CD14-positive monocyte (primary cell): ENCODE measurements around the gene ACE. TPM values are rescaled to one million over a fixed set of nuclear protein-coding genes. Genes with fewer than 3 reads are reported as not detected.

Experiments used
- DNase-seq, 3 donors: peaks; one replicate each; pipeline ENCODE4 v3.0.0-alpha.2; 2011 to 2022
- H2AFZ ChIP-seq: 2 replicates; pipeline ENCODE4 v1.6.0; 2012; ENCODE audit warnings: mild to moderate bottlenecking, low read depth, low read length, inconsistent platforms; ENCODE audit not compliant: insufficient read depth, poor library complexity, severe bottlenecking
- H3K27ac ChIP-seq, 2 donors: 1 replicate in 1 of 2; 2 replicates in 1 of 2; pipeline ENCODE4 v1.5.1; 2012 to 2013; ENCODE audit warnings: low read length in 2 of 2, control low read depth in 1 of 2, inconsistent platforms in 1 of 2, low read depth in 1 of 2, mild to moderate bottlenecking in 1 of 2
- H3K27me3 ChIP-seq, 2 donors: one replicate each; pipeline versions ENCODE4 v1.6.0 to v1.6.1; 2011 to 2013; ENCODE audit warnings: low read length in 2 of 2; ENCODE audit not compliant: control insufficient read depth in 2 of 2, insufficient read depth in 2 of 2
- H3K36me3 ChIP-seq, 2 donors: replicated peaks in 1 of 2; 1 replicate in 1 of 2; 2 replicates in 1 of 2; pipeline versions ENCODE4 v1.5.1 to v1.6.1; 2012 to 2013; ENCODE audit warnings: low read length in 2 of 2, control low read depth in 1 of 2, inconsistent platforms in 1 of 2, mild to moderate bottlenecking in 1 of 2; ENCODE audit not compliant: insufficient read depth in 2 of 2, control insufficient read depth in 1 of 2
- H3K4me1 ChIP-seq, 2 donors: 1 replicate in 1 of 2; 2 replicates in 1 of 2; pipeline versions ENCODE4 v1.5.1 to v1.6.1; 2012 to 2013; ENCODE audit warnings: low read length in 2 of 2, control low read depth in 1 of 2, inconsistent platforms in 1 of 2, mild to moderate bottlenecking in 1 of 2, moderate library complexity in 1 of 2; ENCODE audit not compliant: insufficient read depth in 2 of 2, control insufficient read depth in 1 of 2
- H3K4me2 ChIP-seq: replicated peaks from 2 replicates; pipeline ENCODE3; 2012; ENCODE audit warnings: low read length, moderate library complexity, mild to moderate bottlenecking; ENCODE audit not compliant: poor library complexity, severe bottlenecking; ENCODE audit errors: extremely low read depth
- H3K4me3 ChIP-seq, 3 experiments: fragments of 200-600 bp in 1 of 3; sonication (generic) in 1 of 3; replicated peaks in 1 of 3; 1 replicate in 2 of 3; 2 replicates in 1 of 3; pipeline ENCODE4 v1.5.1; 2011 to 2013; ENCODE audit warnings: low read length in 3 of 3, mild to moderate bottlenecking in 3 of 3, control low read depth in 2 of 3, low read depth in 2 of 3, inconsistent platforms in 1 of 3, moderate library complexity in 1 of 3
- H3K79me2 ChIP-seq: 2 replicates; pipeline ENCODE4 v1.6.0; 2012; ENCODE audit warnings: mild to moderate bottlenecking, control low read depth, inconsistent platforms, low read length, moderate library complexity; ENCODE audit not compliant: insufficient read depth
- H3K9ac ChIP-seq: 2 replicates; pipeline ENCODE4 v1.6.0; 2017; ENCODE audit warnings: low read length, mild to moderate bottlenecking; ENCODE audit not compliant: insufficient read depth, poor library complexity, severe bottlenecking
- H3K9me3 ChIP-seq, 2 donors: replicated peaks in 1 of 2; 1 replicate in 1 of 2; 2 replicates in 1 of 2; pipeline versions ENCODE4 v1.5.1 to v1.6.1; 2012 to 2013; ENCODE audit warnings: low read length in 2 of 2, control low read depth in 1 of 2; ENCODE audit not compliant: control insufficient read depth in 1 of 2, insufficient read depth in 1 of 2
- H4K20me1 ChIP-seq: 2 replicates; pipeline ENCODE4 v1.6.0; 2012; ENCODE audit warnings: mild to moderate bottlenecking, low read length, control low read depth, moderate library complexity; ENCODE audit not compliant: insufficient read depth
- H3K27ac Mint-ChIP-seq, 7 donors: one replicate each; pipeline ENCODE4 v1.8.0; 2020; ENCODE audit warnings: mild to moderate bottlenecking in 7 of 7, mixed read lengths in 7 of 7, moderate library complexity in 6 of 7, inconsistent platforms in 2 of 7
- H3K27me3 Mint-ChIP-seq, 3 donors: one replicate each; pipeline ENCODE4 v1.8.0; 2021 to 2022; ENCODE audit warnings: low read depth in 3 of 3, mild to moderate bottlenecking in 3 of 3, mixed read lengths in 3 of 3, moderate library complexity in 3 of 3, inconsistent platforms in 1 of 3
- H3K36me3 Mint-ChIP-seq, 2 donors: one replicate each; pipeline ENCODE4 v1.8.0; 2020; ENCODE audit warnings: mixed read lengths in 2 of 2, inconsistent platforms in 1 of 2, mild to moderate bottlenecking in 1 of 2
- H3K4me1 Mint-ChIP-seq: one replicate; pipeline ENCODE4 v1.8.0; 2020; ENCODE audit warnings: mild to moderate bottlenecking, mixed read lengths
- H3K4me3 Mint-ChIP-seq, 2 donors: one replicate each; pipeline ENCODE4 v1.8.0; 2020; ENCODE audit warnings: mild to moderate bottlenecking in 2 of 2, mixed read lengths in 2 of 2, moderate library complexity in 1 of 2
- H3K9me3 Mint-ChIP-seq, 7 donors: one replicate each; pipeline ENCODE4 v1.8.0; 2020 to 2022; ENCODE audit warnings: mixed read lengths in 7 of 7, mild to moderate bottlenecking in 6 of 7, moderate library complexity in 6 of 7, inconsistent platforms in 2 of 7
- WGBS: methylation state at CpG from one replicate; pipeline ENCODE4 v1.1.5; 2013; ENCODE audit warnings: missing lambda C conversion rate; ENCODE audit not compliant: insufficient coverage; 5-methylcytosine and 5-hydroxymethylcytosine counted together
- intact Hi-C, 2 donors: fragments of 100-400 bp; cut with micrococcal nuclease; formaldehyde crosslinking; loops; one replicate each; pipeline versions ENCODE4 v1.15.0 to v1.15.1; 2023
- polyA plus RNA-seq, 3 donors: library from polyadenylated mRNA; depleted of rRNA in 1 of 3; unstranded in 2 of 3; stranded (reverse) in 1 of 3; fragments of 300-500 nt in 2 of 3; fragments of >200 nt in 1 of 3; fragmentation: Illumina TruSeq in 2 of 3; gene quantifications; 1 replicate in 2 of 3; 2 replicates in 1 of 3; pipeline ENCODE4 v1.2.3, GENCODE V29; 2012 to 2021
- TF ChIP-seq, protein P1 (sequence below): fragments of 200-600 bp; IDR thresholded peaks from one replicate; pipeline ENCODE4 v1.8.0; 2022; ENCODE audit warnings: antibody characterized with exemption, mild to moderate bottlenecking

The ACE gene
- polyA plus RNA-seq, 3 donors = 0.55 TPM; not detected in 2

DNA sequence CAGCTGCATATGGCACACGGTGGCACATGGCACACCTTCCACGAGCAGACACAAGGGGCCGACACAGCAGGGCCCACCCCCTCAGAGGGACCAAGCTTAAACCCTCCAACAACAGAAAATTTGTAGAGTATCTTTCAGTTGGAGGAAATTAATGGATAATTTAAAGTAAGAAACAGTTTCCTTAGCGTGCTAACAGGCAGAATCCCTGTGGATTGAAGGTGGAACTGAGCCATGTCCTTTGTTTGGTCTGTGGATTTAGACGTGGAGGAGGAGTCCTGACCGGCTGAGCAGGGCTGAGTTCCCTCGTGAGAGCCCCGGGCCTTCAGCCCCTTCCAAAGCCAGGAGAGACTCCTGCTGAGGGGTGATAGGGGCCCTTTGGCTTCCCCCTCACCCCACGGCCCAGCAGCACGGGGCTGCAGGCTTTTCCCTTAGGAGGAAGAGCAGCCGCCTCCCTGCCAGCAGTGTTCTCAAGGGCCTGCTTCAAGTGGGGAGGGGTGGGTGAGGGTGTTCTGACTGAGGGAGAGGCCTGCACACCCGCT, 29.3 kb upstream of the ACE start:
- intact Hi-C loops = loop anchor here in 1 of 2 donors (10.0 kb wide), 1 partner anchor 97 kb away; no protein-coding TSS in a partner anchor
- Histone ChIP-seq H3K9ac (peak overlapping the region; percentile 81), H3K4me3 (peak overlapping the region in 2 of 3 experiments; percentile 58 to 75), H3K27ac (peak overlapping the region in 1 of 2 donors; percentile 88), H3K4me1 (peaks cover 22 to 38% of the 10 kb centered on the region in 2 donors), H2AFZ (peak overlapping the region; percentile 88), H3K9me3 (no peaks in the 10 kb centered on the region), H3K4me2 (peak overlapping the region; percentile 76), H4K20me1 (no peaks in the 10 kb centered on the region), H3K79me2 (no peaks in the 10 kb centered on the region), H3K27me3 (no peaks in the 10 kb centered on the region), H3K36me3 (no peaks in the 10 kb centered on the region)
- DNase-seq = no peak
- peaks cover 29% of the 10 kb centered on the region for H3K4me1 Mint-ChIP-seq
- TF ChIP-seq, protein P1, sequence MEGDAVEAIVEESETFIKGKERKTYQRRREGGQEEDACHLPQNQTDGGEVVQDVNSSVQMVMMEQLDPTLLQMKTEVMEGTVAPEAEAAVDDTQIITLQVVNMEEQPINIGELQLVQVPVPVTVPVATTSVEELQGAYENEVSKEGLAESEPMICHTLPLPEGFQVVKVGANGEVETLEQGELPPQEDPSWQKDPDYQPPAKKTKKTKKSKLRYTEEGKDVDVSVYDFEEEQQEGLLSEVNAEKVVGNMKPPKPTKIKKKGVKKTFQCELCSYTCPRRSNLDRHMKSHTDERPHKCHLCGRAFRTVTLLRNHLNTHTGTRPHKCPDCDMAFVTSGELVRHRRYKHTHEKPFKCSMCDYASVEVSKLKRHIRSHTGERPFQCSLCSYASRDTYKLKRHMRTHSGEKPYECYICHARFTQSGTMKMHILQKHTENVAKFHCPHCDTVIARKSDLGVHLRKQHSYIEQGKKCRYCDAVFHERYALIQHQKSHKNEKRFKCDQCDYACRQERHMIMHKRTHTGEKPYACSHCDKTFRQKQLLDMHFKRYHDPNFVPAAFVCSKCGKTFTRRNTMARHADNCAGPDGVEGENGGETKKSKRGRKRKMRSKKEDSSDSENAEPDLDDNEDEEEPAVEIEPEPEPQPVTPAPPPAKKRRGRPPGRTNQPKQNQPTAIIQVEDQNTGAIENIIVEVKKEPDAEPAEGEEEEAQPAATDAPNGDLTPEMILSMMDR = no peak
- peaks cover 3% of the 10 kb centered on the region in 2 donors for H3K36me3 Mint-ChIP-seq
- H3K27me3 Mint-ChIP-seq = peaks cover 12 to 32% (median 27%) of the 10 kb centered on the region in 3 donors
- H3K9me3 Mint-ChIP-seq = no peaks in the 10 kb centered on the region
- H3K4me3 Mint-ChIP-seq = peak overlapping the region; percentile 72 to 82
- peak overlapping the region in 2 of 7 donors; percentile 42 to 73 for H3K27ac Mint-ChIP-seq
- 20% methylated on average over 2 of the region's 12 CpGs for WGBS

DNA sequence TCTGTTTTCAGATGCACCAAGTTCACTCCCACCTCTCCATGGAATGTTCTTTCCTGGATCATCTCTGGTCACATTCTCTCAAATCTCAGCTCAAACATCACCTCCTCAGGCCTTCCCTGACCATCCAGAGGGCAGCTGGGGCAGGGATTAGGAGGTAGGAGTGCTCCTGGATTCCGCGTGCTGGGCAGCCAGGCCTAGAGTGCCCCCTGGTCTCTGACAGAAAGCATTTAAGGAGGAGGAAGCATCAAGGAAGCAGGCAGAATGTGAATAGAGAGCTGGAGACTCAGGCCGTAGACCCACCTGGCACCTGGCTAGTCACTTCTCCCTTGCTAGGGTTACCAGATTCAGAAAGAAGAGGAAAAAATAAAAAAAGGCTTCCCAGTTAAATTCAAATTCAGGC, 28.2 kb upstream of the ACE start:
- 90% methylated on average over 2 of the region's 3 CpGs for WGBS
- Histone ChIP-seq H3K9me3 (no peaks in the 10 kb centered on the region), H4K20me1 (no peaks in the 10 kb centered on the region), H3K4me1 (peaks cover 22 to 38% of the 10 kb centered on the region in 2 donors), H3K4me2 (no peak overlapping the region), H3K79me2 (no peaks in the 10 kb centered on the region), H3K4me3 (no peak overlapping the region), H3K9ac (no peak overlapping the region), H3K27me3 (no peaks in the 10 kb centered on the region), H2AFZ (no peak overlapping the region), H3K36me3 (no peaks in the 10 kb centered on the region), H3K27ac (no peak overlapping the region)
- peaks cover 3% of the 10 kb centered on the region in 2 donors for H3K36me3 Mint-ChIP-seq
- TF ChIP-seq, protein P1 = no peak
- no peak for DNase-seq
- no peaks in the 10 kb centered on the region for H3K9me3 Mint-ChIP-seq
- peak overlapping the region; percentile 1 to 43 for H3K4me3 Mint-ChIP-seq
- H3K27me3 Mint-ChIP-seq = peaks cover 14 to 32% (median 31%) of the 10 kb centered on the region in 3 donors
- intact Hi-C loops = loop anchor here in 1 of 2 donors (10.0 kb wide), 1 partner anchor 96 kb away; no protein-coding TSS in a partner anchor
- H3K4me1 Mint-ChIP-seq = peaks cover 28% of the 10 kb centered on the region
- H3K27ac Mint-ChIP-seq = peak overlapping the region in 1 of 7 donors; percentile 19
